K562 (cell line): Measurements from ENCODE around the gene PRMT3. TPM values are rescaled to one million over a fixed set of nuclear protein-coding genes. Genes with fewer than 3 reads are reported as not detected.

Experiments
- ATF7 ChIP-seq: fragments of 450-650 bp; IDR thresholded peaks from 2 replicates; pipeline ENCODE4 v1.7.1; 2014; ENCODE audit warnings: mild to moderate bottlenecking, moderate library complexity
- BRF2 ChIP-seq: IDR thresholded peaks from 3 replicates; pipeline ENCODE4 v1.6.1; 2011; ENCODE audit warnings: borderline replicate concordance, mild to moderate bottlenecking; ENCODE audit not compliant: insufficient read length, insufficient read depth
- CREBBP ChIP-seq: IDR thresholded peaks from one replicate; pipeline ENCODE4 v1.6.1; 2012; ENCODE audit warnings: low read depth, mild to moderate bottlenecking, control low read depth, inconsistent platforms, low read length
- E2F8 ChIP-seq: fragments of 450-650 bp; IDR thresholded peaks from 2 replicates; pipeline ENCODE4 v1.7.1; 2018; ENCODE audit warnings: mild to moderate bottlenecking, low read depth; ENCODE audit not compliant: partially characterized antibody
- FOXK1 ChIP-seq: sonication (generic); formaldehyde crosslinking; IDR thresholded peaks from 2 replicates; pipeline ENCODE4 v1.8.0; 2022; ENCODE audit warnings: missing genetic modification reagents, mild to moderate bottlenecking, borderline replicate concordance
- HDAC2 ChIP-seq: fragments of 450-650 bp; IDR thresholded peaks from 2 replicates; pipeline ENCODE4 v1.6.1; 2016; ENCODE audit warnings: mild to moderate bottlenecking
- HMGN3 ChIP-seq: IDR thresholded peaks from 2 replicates; pipeline ENCODE4 v1.6.1; 2011; ENCODE audit warnings: borderline replicate concordance, low read depth, mild to moderate bottlenecking, mixed read lengths, low read length; ENCODE audit not compliant: insufficient read length; ENCODE audit errors: extremely low read depth
- ILK ChIP-seq: fragments of 450-650 bp; IDR thresholded peaks from 2 replicates; pipeline ENCODE4 v1.6.1; 2016; ENCODE audit warnings: missing genetic modification characterization, low read depth, mild to moderate bottlenecking, missing compliant biosample characterization, moderate library complexity, borderline replicate concordance
- MCM5 ChIP-seq: fragments of 450-650 bp; IDR thresholded peaks from 2 replicates; pipeline ENCODE4 v1.6.1; 2016; ENCODE audit warnings: low read depth
- NFATC3 ChIP-seq: fragments of 450-650 bp; IDR thresholded peaks from 2 replicates; pipeline ENCODE4 v1.6.1; 2017; ENCODE audit warnings: mild to moderate bottlenecking
- RBM25 ChIP-seq: fragments of 200-400 bp; formaldehyde crosslinking; IDR thresholded peaks from 2 replicates; pipeline ENCODE4 v1.6.1; 2018; ENCODE audit warnings: low read length, low read depth, moderate library complexity; ENCODE audit not compliant: severe bottlenecking
- U2AF2 ChIP-seq: fragments of 200-400 bp; formaldehyde crosslinking; optimal IDR thresholded peaks from 2 replicates; pipeline ENCODE3; 2017; ENCODE audit warnings: low read depth, mild to moderate bottlenecking, low read length
- XRCC3 ChIP-seq: fragments of 450-650 bp; IDR thresholded peaks from 2 replicates; pipeline ENCODE4 v1.6.1; 2017; ENCODE audit warnings: mild to moderate bottlenecking, moderate library complexity
- ZKSCAN3 ChIP-seq: fragments of 250-450 bp; sonication (Bioruptor Pico); IDR thresholded peaks from 2 replicates; pipeline ENCODE4 v1.4.0; 2020
- ZNF224 ChIP-seq: sonication (generic); formaldehyde crosslinking; IDR thresholded peaks from 2 replicates; pipeline ENCODE4 v1.8.0; 2022; ENCODE audit warnings: mild to moderate bottlenecking, missing genetic modification reagents
- polyA plus RNA-seq, 8 experiments: library from polyadenylated mRNA; depleted of rRNA in 4 of 8; stranded (reverse) in 5 of 8; unstranded in 3 of 8; fragments of >200 nt; fragmentation: Nextera tagmentation in 2 of 8; fragmentation: Illumina TruSeq in 1 of 8; extraction: Ambion mirVana in 2 of 8; extraction: Trizol in 1 of 8; gene quantifications; 2 replicates each; pipeline versions ENCODE4 v1.2.1 to v1.2.3, GENCODE V29; 2011 to 2014; ENCODE audit warnings: inconsistent platforms in 1 of 8, missing spikeins in 1 of 8
- total RNA-seq, 7 experiments: library from RNA; depleted of rRNA in 6 of 7; stranded (reverse); fragments of >200 nt in 6 of 7; fragmentation: Illumina TruSeq in 2 of 7; extraction: Trizol in 2 of 7; gene quantifications; 2 replicates each; pipeline versions ENCODE4 v1.2.1 to v1.2.3, GENCODE V29; 2011 to 2021; ENCODE audit warnings: low replicate concordance in 1 of 7
- TF ChIP-seq, protein P1 (sequence below): fragments of 450-650 bp; IDR thresholded peaks from 2 replicates; pipeline ENCODE4 v1.6.1; 2018; ENCODE audit not compliant: partially characterized antibody
- TF ChIP-seq, protein P2 (sequence below): sonication (generic); formaldehyde crosslinking; IDR thresholded peaks from 2 replicates; pipeline ENCODE4 v1.8.0; 2022; ENCODE audit warnings: mild to moderate bottlenecking, missing genetic modification reagents, borderline replicate concordance

PRMT3 gene
- total and polyA plus RNA-seq, 9 of the 15 experiments (the other 6 are each of a cell fraction or from before 2014, with no cell fraction given) = 24.0 to 62.1 (median 44.7) TPM

DNA sequence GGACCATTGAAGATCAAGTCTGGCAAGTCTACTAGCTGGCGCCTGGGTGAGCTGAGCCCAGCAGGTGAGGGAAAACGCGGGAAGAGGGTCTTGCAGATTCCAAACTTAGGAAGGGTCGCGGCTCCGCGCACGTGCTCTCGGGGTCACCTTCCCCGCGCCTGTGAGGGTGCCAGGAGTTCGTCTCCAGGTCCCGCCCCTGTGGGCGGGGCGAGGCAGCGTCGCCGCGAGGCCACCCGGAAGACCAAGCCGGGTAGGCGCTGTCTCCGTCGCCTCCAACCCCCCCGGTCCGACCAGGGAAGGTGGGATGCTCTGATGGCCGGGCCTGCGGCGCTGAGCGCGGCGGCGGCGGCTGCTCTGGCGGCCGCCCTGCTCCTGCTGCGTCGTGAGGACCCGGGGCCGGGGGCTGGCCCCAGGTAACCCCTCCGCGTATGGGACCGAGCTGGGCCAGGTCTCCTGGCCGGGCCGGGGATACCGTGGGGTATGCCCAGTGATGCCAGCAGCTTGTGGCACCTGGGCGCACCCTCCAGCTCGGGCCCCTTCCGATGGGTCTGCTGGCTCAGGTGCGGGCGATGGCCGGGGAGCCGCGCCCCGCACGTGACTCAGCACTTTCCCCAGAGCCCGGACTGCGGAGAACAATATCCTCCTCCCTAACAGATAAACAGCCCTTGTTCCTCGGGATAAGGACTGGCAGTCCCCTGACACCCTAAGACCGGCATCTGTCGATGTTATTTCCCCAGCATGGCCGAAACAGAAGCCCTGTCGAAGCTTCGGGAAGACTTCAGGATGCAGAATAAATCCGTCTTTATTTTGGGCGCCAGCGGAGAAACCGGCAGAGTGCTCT, 23.8 kb upstream of the PRMT3 start, which contains the start of gene HTATIP2 (continued):
- TF ChIP-seq, protein P1, sequence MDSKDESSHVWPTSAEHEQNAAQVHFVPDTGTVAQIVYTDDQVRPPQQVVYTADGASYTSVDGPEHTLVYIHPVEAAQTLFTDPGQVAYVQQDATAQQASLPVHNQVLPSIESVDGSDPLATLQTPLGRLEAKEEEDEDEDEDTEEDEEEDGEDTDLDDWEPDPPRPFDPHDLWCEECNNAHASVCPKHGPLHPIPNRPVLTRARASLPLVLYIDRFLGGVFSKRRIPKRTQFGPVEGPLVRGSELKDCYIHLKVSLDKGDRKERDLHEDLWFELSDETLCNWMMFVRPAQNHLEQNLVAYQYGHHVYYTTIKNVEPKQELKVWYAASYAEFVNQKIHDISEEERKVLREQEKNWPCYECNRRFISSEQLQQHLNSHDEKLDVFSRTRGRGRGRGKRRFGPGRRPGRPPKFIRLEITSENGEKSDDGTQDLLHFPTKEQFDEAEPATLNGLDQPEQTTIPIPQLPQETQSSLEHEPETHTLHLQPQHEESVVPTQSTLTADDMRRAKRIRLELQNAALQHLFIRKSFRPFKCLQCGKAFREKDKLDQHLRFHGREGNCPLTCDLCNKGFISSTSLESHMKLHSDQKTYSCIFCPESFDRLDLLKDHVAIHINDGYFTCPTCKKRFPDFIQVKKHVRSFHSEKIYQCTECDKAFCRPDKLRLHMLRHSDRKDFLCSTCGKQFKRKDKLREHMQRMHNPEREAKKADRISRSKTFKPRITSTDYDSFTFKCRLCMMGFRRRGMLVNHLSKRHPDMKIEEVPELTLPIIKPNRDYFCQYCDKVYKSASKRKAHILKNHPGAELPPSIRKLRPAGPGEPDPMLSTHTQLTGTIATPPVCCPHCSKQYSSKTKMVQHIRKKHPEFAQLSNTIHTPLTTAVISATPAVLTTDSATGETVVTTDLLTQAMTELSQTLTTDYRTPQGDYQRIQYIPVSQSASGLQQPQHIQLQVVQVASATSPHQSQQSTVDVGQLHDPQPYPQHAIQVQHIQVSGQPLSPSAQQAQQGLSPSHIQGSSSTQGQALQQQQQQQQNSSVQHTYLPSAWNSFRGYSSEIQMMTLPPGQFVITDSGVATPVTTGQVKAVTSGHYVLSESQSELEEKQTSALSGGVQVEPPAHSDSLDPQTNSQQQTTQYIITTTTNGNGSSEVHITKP = peak; percentile 77
- TF ChIP-seq HMGN3 (no peak), FOXK1 (CRISPR knock-in tag) (no peak), HDAC2 (peak; percentile 50; the same call in 1 of the 2 replicates), MCM5 (no peak), NFATC3 (no peak), ILK (tag) (no peak), BRF2 (no peak), CREBBP (no peak), XRCC3 (no peak), RBM25 (no peak), ZKSCAN3 (CRISPR knock-in tag) (no peak), E2F8 (no peak), ATF7 (no peak; the same call in none of the 2 replicates), ZNF224 (CRISPR knock-in tag) (no peak), U2AF2 (no peak)
- TF ChIP-seq, protein P2, sequence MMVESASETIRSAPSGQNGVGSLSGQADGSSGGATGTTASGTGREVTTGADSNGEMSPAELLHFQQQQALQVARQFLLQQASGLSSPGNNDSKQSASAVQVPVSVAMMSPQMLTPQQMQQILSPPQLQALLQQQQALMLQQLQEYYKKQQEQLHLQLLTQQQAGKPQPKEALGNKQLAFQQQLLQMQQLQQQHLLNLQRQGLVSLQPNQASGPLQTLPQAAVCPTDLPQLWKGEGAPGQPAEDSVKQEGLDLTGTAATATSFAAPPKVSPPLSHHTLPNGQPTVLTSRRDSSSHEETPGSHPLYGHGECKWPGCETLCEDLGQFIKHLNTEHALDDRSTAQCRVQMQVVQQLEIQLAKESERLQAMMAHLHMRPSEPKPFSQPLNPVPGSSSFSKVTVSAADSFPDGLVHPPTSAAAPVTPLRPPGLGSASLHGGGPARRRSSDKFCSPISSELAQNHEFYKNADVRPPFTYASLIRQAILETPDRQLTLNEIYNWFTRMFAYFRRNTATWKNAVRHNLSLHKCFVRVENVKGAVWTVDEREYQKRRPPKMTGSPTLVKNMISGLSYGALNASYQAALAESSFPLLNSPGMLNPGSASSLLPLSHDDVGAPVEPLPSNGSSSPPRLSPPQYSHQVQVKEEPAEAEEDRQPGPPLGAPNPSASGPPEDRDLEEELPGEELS (CRISPR knock-in tag) = no peak
